IPS DF 6.9 (cell line): Measurements from ENCODE around the gene LGALS13.
"Not testable (repeated sequence)": the region's sequence is repeated elsewhere in the genome, so short reads cannot be mapped to it uniquely, and the experiment has no call there.

Experiments
- DNase-seq: peaks from one replicate; pipeline ENCODE4 v3.0.0-alpha.2; 2013; ENCODE audit warnings: low read depth, low spot score
- H3K27ac ChIP-seq: one replicate; pipeline ENCODE4 v1.5.1; 2013; ENCODE audit warnings: low read length, control low read depth
- H3K27me3 ChIP-seq: 2 replicates; pipeline ENCODE4 v1.6.1; 2013; ENCODE audit warnings: mild to moderate bottlenecking, low read length; ENCODE audit not compliant: control insufficient read depth, insufficient read depth
- H3K36me3 ChIP-seq: 2 replicates; pipeline ENCODE4 v1.6.1; 2013; ENCODE audit warnings: low read length; ENCODE audit not compliant: control insufficient read depth, insufficient read depth
- H3K4me1 ChIP-seq: 2 replicates; pipeline ENCODE4 v1.6.1; 2013; ENCODE audit warnings: low read length; ENCODE audit not compliant: control insufficient read depth, insufficient read depth
- H3K4me3 ChIP-seq: 2 replicates; pipeline ENCODE4 v1.5.1; 2013; ENCODE audit warnings: mild to moderate bottlenecking, low read length
- H3K9me3 ChIP-seq: 2 replicates; pipeline ENCODE4 v1.6.1; 2013; ENCODE audit warnings: low read length, inconsistent platforms; ENCODE audit not compliant: control insufficient read depth, insufficient read depth
- WGBS: extraction: QIAGEN DNeasy Blood & Tissue Kit; methylation state at CpG from one replicate; pipeline ENCODE4 v1.1.7; 2013; ENCODE audit warnings: mixed read lengths, missing lambda C conversion rate; ENCODE audit not compliant: insufficient read length, insufficient coverage; 5-methylcytosine and 5-hydroxymethylcytosine counted together

LGALS13 gene

DNA sequence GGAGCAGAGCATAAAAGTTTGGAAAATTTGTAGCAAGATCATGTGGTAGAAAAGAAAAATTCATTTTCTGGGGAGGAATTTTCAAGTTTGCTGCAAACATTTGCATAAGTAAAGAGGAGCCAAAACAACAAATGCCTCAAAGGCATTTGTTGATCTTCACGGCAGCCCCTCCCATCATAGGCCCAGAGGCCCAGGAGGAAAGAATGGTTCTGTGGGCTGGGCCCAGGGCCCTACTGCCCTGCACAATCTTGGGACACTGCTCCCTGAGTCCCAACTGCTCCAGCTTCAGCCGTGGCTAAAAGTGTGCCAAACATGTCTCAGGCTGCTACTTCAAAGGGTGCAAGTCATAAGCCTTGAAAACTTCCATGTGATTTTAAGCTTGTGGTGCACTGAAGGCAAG lies 11.3 kb downstream of the LGALS13 start:
- Histone ChIP-seq H3K4me3 (no peak overlapping the region), H3K36me3 (peaks cover 2% of the 10 kb centered on the region; the same call in 1 of the 2 replicates), H3K4me1 (no peaks in the 10 kb centered on the region), H3K27ac (no peak overlapping the region), H3K9me3 (peaks cover 4% of the 10 kb centered on the region), H3K27me3 (no peaks in the 10 kb centered on the region)
- no CpG with 5 or more reads among the region's 2 CpGs for WGBS
- no peak for DNase-seq

DNA sequence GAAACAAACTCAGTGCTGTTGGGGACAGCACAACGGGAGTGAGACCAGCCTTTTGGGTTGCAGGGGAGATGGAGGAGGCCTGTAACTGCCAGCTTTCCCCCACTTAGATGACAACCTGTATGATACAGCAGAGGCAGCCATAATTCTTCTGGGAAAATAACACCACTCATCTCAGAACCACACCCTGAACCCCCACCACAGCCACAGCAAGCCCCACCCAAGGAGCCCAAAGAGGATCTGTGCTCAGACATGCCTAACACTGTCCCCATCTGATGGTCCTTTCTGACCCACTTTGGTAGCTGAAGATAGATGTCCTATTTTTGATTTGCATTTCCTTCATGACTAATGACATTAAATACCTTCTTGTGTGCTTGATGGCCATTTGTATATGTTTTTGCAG lies 15.4 kb downstream of the LGALS13 start:
- H3K36me3 ChIP-seq: peaks cover 2% of the 10 kb centered on the region; the same call in 1 of the 2 replicates
- H3K27me3 ChIP-seq: no peaks in the 10 kb centered on the region
- H3K27ac ChIP-seq: no peak overlapping the region
- peaks cover 4% of the 10 kb centered on the region for H3K9me3 ChIP-seq
- no peak for DNase-seq
- H3K4me1 ChIP-seq: no peaks in the 10 kb centered on the region
- no peak overlapping the region for H3K4me3 ChIP-seq
- WGBS: no CpG with 5 or more reads among the region's 1 CpG

DNA sequence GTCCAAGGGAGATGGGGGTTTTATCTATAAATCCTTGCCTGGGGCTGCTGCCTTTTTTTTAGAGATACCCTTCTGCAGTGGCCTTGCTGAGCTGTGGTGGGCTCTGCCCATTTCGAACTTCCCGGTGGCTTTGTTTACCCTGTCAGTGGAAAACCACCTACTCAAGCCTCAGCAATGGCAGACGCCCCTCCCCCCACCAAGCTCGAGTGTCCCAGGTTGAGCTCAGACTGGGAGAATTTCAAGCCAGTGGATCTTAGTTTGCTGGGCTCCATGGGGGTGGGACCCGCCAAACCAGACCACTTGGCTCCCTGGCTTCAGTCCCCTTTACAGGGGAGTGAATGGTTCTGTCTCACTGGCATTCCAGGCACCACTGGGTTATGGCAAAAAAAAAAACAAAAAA lies 21.6 kb downstream of the LGALS13 start:
- Histone ChIP-seq H3K27me3 (no peaks in the 10 kb centered on the region), H3K9me3 (no peaks in the 10 kb centered on the region), H3K27ac (no peak overlapping the region), H3K4me3 (no peak overlapping the region), H3K4me1 (0 out of 2 replicates have a peak, but pooled peaks cover 1% of the 10 kb centered on the region), H3K36me3 (no peaks in the 10 kb centered on the region)
- no CpG with 5 or more reads among the region's 5 CpGs for WGBS
- DNase-seq: no peak

DNA sequence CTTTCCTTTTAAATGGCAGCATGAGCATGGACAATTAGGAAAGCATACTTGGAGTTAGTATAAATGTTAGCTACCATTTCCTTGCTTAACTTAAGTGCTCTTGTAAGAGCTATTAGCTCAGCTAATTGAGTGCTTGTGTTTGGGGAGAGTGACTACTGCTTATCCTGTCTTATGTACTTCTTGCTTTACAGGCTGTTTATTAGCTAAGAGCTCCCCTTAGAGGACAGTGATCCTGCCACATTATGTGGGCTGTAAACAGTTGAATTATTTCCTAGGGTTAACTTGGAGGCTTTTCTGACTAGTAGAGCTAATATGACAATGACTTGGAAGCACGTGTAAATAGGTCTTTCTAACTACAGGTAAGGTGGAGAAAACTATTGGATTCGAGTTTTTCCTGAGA lies 25.3 kb downstream of the LGALS13 start:
- not testable (repeated sequence) for H3K27me3 ChIP-seq, H3K4me3 ChIP-seq, H3K9me3 ChIP-seq, H3K4me1 ChIP-seq, H3K36me3 ChIP-seq, DNase-seq, H3K27ac ChIP-seq
- WGBS: no CpG with 5 or more reads among the region's 2 CpGs

DNA sequence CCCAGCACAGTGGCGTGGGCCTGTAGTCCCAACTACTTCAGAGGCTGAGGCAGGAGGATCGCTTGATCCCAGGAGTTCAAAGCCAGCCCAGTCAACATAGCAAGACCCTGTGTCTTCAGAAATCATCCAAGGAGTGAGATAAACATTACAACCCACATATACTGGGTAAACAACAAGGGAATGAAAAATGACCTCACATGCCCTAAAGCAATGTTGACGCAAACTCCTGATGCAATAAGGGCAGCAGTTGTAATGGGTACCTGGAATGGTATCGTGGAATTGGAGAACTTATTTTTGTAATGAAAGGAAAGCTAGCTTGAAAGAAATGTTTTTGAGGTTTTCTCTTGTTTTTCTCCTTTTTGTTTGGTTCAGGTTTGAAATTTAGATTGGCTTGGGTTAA lies 28.9 kb downstream of the LGALS13 start:
- Histone ChIP-seq H3K36me3 (no peaks in the 10 kb centered on the region), H3K27ac (no peak overlapping the region), H3K4me3 (no peak overlapping the region), H3K4me1 (peaks cover 3% of the 10 kb centered on the region; the same call in 1 of the 2 replicates), H3K27me3 (no peaks in the 10 kb centered on the region), H3K9me3 (no peaks in the 10 kb centered on the region)
- no CpG with 5 or more reads among the region's 4 CpGs for WGBS
- DNase-seq: no peak

DNA sequence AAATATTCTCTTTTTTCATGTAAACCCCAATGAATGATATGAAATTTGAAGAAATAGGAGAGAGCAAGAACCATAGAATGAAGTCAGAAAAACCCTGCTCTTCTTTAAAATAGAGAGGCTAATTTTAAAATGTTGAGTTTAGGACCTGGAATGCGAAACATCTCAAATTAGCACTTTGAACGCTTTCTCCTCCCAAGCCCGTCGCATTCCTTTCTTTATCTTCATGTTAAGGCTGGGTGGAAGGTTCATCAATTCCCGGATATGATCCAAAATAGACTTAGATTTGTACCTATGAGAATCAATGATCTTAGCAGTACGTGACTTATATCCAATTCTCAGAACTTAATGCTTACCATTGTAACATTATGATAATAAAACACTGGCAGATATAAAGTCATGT lies 29.3 kb downstream of the LGALS13 start:
- Histone ChIP-seq H3K27ac (no peak overlapping the region), H3K4me1 (peaks cover 3% of the 10 kb centered on the region; the same call in 1 of the 2 replicates), H3K9me3 (no peaks in the 10 kb centered on the region), H3K36me3 (no peaks in the 10 kb centered on the region), H3K27me3 (no peaks in the 10 kb centered on the region), H3K4me3 (no peak overlapping the region)
- no CpG with 5 or more reads among the region's 6 CpGs for WGBS
- no peak for DNase-seq

DNA sequence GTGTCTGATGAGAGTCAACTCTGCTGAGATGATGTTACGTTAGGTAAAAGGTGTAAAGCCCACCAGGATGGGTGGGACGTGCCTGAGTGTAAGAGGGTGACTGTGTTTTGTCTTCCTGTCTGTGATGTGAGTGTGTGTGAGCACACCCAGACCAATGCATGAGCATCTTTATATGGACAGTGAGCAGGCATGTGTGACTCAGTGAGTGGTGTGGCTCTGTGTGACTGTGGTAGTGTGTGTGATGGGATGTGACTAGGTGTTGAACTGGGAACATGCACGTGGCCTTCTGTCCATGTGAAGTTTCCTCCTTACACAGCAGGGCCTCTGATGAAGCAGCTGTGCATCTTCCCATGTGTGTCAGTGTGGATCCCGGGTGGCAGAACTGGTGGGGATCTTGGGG lies 35.6 kb downstream of the LGALS13 start:
- Histone ChIP-seq H3K36me3 (no peaks in the 10 kb centered on the region), H3K27ac (no peak overlapping the region), H3K9me3 (no peaks in the 10 kb centered on the region), H3K4me3 (no peak overlapping the region), H3K27me3 (no peaks in the 10 kb centered on the region), H3K4me1 (no peaks in the 10 kb centered on the region)
- DNase-seq: no peak
- WGBS: no CpG with 5 or more reads among the region's 4 CpGs

DNA sequence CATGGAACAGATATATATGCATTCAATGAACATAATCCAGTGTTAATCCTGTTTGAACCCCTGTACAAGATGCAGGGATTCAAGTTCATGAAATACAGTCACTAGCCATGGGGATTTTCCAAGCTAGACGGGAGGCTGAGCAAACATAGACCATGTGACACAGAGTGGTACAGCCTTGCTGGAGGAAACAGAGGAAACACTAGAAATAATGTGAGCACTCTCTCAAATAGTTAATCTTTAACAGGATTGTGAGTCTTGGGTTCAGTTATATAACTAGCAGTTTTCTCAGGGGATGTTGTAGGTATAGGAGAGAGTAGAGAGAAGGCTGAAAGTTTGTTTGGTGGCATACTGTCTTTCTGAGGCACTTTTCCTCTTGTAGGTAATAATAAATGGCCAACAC lies 39.4 kb downstream of the LGALS13 start:
- Histone ChIP-seq H3K36me3 (no peaks in the 10 kb centered on the region), H3K27ac (no peak overlapping the region), H3K27me3 (no peaks in the 10 kb centered on the region), H3K4me1 (no peaks in the 10 kb centered on the region), H3K9me3 (no peaks in the 10 kb centered on the region), H3K4me3 (no peak overlapping the region)
- WGBS: no CpG with 5 or more reads among the region's 1 CpG
- no peak for DNase-seq

DNA sequence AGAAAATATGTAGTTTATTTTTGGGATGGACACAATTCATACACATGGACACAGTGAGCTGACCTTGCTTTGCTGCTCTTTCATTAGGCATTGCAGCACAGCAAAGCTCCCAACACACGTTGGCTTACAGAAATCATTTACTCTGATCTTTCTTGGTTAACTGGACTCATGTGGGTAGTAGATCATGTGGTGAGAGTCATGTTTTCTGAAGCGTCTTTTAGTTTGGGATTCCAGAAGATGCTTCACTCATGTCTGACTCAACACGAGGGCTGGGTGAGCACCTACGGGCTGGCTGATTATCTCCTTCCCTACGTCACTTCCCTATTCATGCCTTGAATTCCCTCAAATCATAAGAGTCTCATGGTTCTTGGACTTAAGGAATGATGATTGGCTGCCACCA lies 41.3 kb downstream of the LGALS13 start:
- Histone ChIP-seq H3K27me3 (no peaks in the 10 kb centered on the region), H3K4me3 (no peak overlapping the region), H3K9me3 (no peaks in the 10 kb centered on the region), H3K36me3 (no peaks in the 10 kb centered on the region), H3K27ac (no peak overlapping the region), H3K4me1 (no peaks in the 10 kb centered on the region)
- no peak for DNase-seq
- WGBS: no CpG with 5 or more reads among the region's 5 CpGs

DNA sequence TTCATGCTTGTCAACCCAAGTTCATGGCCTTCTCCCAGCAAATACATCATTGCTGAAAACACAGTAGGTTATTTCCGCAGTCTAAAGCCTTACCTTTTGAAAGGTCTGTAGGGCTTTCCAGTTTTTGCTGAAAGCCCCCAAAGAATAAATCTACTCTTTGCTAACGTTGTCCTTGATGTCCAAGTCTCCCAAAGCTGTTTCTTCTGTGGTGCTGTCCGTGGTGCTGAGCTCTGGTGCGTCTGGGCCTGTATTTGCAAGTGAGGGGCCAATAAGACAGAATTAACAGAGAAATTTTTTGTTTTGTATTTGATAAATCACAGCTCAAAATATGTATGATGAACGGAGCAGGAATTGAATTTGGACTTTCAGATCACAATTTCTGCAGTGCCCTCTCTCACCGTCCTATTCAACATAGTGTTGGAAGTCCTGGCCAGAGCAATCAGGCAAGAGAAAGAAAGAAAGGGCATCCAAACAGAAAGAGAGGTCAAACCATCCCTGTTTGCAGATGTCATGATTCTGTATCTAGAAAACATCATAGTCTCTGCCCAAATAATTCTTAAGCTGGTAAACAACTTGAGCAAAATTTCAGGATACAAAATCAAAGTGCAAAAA lies 43.6 kb downstream of the LGALS13 start:
- Histone ChIP-seq H3K4me1 (no peaks in the 10 kb centered on the region), H3K27me3 (no peaks in the 10 kb centered on the region), H3K9me3 (no peaks in the 10 kb centered on the region), H3K27ac (no peak overlapping the region), H3K36me3 (no peaks in the 10 kb centered on the region), H3K4me3 (no peak overlapping the region)
- no CpG with 5 or more reads among the region's 6 CpGs for WGBS
- DNase-seq: no peak

DNA sequence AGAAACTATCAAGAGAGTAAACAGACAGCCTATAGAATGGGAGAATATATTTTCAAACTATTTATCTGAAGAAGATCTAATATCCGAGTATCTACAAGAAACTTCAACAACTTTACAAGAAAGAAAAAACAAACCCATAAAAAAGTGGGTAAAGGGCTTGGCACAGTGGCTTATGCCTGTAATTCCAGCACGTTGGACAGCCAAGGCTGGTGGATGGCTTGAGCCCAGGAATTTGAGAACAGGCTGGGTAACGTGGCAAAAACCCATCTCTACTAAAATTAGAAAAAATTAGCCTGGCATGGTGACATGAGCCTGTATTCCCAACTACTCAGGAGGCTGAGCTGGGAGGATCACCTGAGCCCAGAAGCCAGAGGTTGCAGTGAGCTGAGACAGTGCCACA lies 45.6 kb downstream of the LGALS13 start:
- no peak for DNase-seq
- no peaks in the 10 kb centered on the region for H3K27me3 ChIP-seq
- no peaks in the 10 kb centered on the region for H3K36me3 ChIP-seq
- no peaks in the 10 kb centered on the region for H3K4me1 ChIP-seq
- H3K4me3 ChIP-seq: no peak overlapping the region
- no CpG with 5 or more reads among the region's 3 CpGs for WGBS
- H3K27ac ChIP-seq: no peak overlapping the region
- no peaks in the 10 kb centered on the region for H3K9me3 ChIP-seq
